ENCODE measurements around the gene AK3. TPM values are rescaled to one million over a fixed set of nuclear protein-coding genes. Genes with fewer than 3 reads are reported as not detected.

Gene AK3
- total and polyA plus RNA-seq, 2 of the 8 experiments (the other 6 are each of a cell fraction or from before 2014, with no cell fraction given): 8.9 to 30.0 TPM

GRCh38 chr9:4746278-4747030 lies 5.5 kb upstream of the AK3 start:
- FAIRE-seq: no peak
- H3K79me2 ChIP-seq (ENCODE audit: control insufficient read depth in 1 of 2, insufficient read depth in 2 of 2, low read length in 2 of 2): no peaks in the 10 kb centered on the region
- H4K5ac ChIP-seq (ENCODE audit: insufficient read length, low read depth, low read length): no peak overlapping the region
- no peaks in the 10 kb centered on the region for H3K36me3 ChIP-seq (ENCODE audit: control insufficient read depth in 2 of 4, insufficient read depth in 4 of 4, low read length in 3 of 4)
- H2BK12ac ChIP-seq (ENCODE audit: low read depth, low read length): no peak overlapping the region
- H2AK5ac ChIP-seq (ENCODE audit: low read depth, low read length): no peak overlapping the region
- H4K8ac ChIP-seq (ENCODE audit: extremely low read depth, insufficient read depth, low read length): no peak overlapping the region
- no peak overlapping the region for H2BK5ac ChIP-seq (ENCODE audit: low read depth, low read length)
- no peak overlapping the region for H3K4ac ChIP-seq (replicated peaks; ENCODE audit: insufficient read length, low read depth, low read length)
- no peak overlapping the region for H3K23ac ChIP-seq (ENCODE audit: insufficient read length)
- POLR2A ChIA-PET (ENCODE audit: partially characterized antibody): no interaction called here
- no peaks in the 10 kb centered on the region for H4K20me1 ChIP-seq (replicated peaks in 1 of 2; ENCODE audit: control insufficient read depth in 1 of 2, insufficient read depth in 2 of 2, low read length in 2 of 2)
- peaks cover 0 to 3% (median 0%) of the 10 kb centered on the region in 4 experiments; a peak in 4 of 7 replicates for H3K4me1 ChIP-seq (replicated peaks in 1 of 4; ENCODE audit: control insufficient read depth in 3 of 4, insufficient read depth in 4 of 4, low read length in 3 of 4)
- DNase-seq (ENCODE audit: low read depth in 1 of 2, low spot score in 2 of 2): no peak
- no peak overlapping the region for H3K14ac ChIP-seq (ENCODE audit: insufficient read length)
- H3K9ac ChIP-seq (replicated peaks in 1 of 4; ENCODE audit: extremely low read depth in 1 of 4, low read depth in 3 of 4, low read length in 3 of 4): no peak overlapping the region
- H3K23me2 ChIP-seq (ENCODE audit: low read depth, low read length): peaks cover 4% of the 10 kb centered on the region; the same call in 1 of the 2 replicates
- no peak for TF ChIP-seq BCL11A (IDR thresholded peaks at IDR 0.05; ENCODE audit: low read depth in 2 of 2, low read length in 2 of 2)
- TF ChIP-seq E2F6 (IDR thresholded peaks at IDR 0.05): no peak
- TF ChIP-seq HDAC2 (IDR thresholded peaks at IDR 0.05; ENCODE audit: borderline replicate concordance in 1 of 2, low read depth in 2 of 2, low read length in 2 of 2): no peak
- no peak for TF ChIP-seq RFX5 (IDR thresholded peaks at IDR 0.05; ENCODE audit: borderline replicate concordance, low read depth, low read length)
- no peak for TF ChIP-seq HDAC6 (IDR thresholded peaks at IDR 0.05; ENCODE audit: low read depth, low read length)
- no peak for TF ChIP-seq PHF8 (conservative IDR thresholded peaks at IDR 0.05; ENCODE audit: low read depth, low read length)
- no peak for TF ChIP-seq TAF1 (IDR thresholded peaks at IDR 0.05; ENCODE audit: low read depth, low read length)
- no peak for TF ChIP-seq EZH2 (IDR thresholded peaks at IDR 0.05; ENCODE audit: low read depth, low read length, severe bottlenecking)
- no peak overlapping the region for H2BK15ac ChIP-seq (ENCODE audit: low read length)
- H3K4me3 ChIP-seq (ENCODE audit: extremely low read depth in 1 of 4, insufficient read depth in 2 of 4, low read depth in 3 of 4, low read length in 4 of 4): no peak overlapping the region
- WGBS, 2 experiments (ENCODE audit: extremely low coverage in 1 of 2, insufficient coverage in 1 of 2, insufficient read length in 1 of 2, insufficient replicate concordance in 2 of 2, low coverage in 1 of 2, low lambda C conversion rate in 2 of 2, missing lambda C conversion rate in 1 of 2): 93% methylated on average over 2 of the region's 2 CpGs; no CpG with 5 or more reads in 1 of the 2 experiments
- no peak overlapping the region for H3K56ac ChIP-seq (replicated peaks; ENCODE audit: insufficient read length, low read depth, low read length)
- H2BK120ac ChIP-seq (replicated peaks; ENCODE audit: low read depth, low read length): no peak overlapping the region
- no peak overlapping the region for H4K91ac ChIP-seq (replicated peaks; ENCODE audit: insufficient read length, low read length)
- H2AFZ ChIP-seq (ENCODE audit: low read length): no peak overlapping the region
- CTCF ChIA-PET (ENCODE audit: partially characterized antibody): interaction anchor here (0.7 to 1.3 kb wide), 6 partner anchors 11 to 704 kb away, joined by 3 to 5 read pairs (median 3); partner anchors contain the start of gene CD274
- H3K4me2 ChIP-seq (ENCODE audit: insufficient read depth in 1 of 2, low read depth in 2 of 2, low read length in 2 of 2): no peak overlapping the region
- H3K9me3 ChIP-seq (ENCODE audit: insufficient read depth in 2 of 2, low read depth in 1 of 2, low read length in 1 of 2): no peaks in the 10 kb centered on the region
- no peak overlapping the region for H3K27ac ChIP-seq (ENCODE audit: low read depth, low read length)
- no peaks in the 10 kb centered on the region for H3K27me3 ChIP-seq (replicated peaks in 1 of 4; ENCODE audit: control insufficient read depth in 3 of 4, extremely low read depth in 1 of 4, insufficient read depth in 3 of 4, low read length in 3 of 4)
- no peaks in the 10 kb centered on the region for H3K79me1 ChIP-seq (ENCODE audit: low read depth, low read length)
- H2BK20ac ChIP-seq (ENCODE audit: low read length): no peak overlapping the region
- no peak overlapping the region for H3K18ac ChIP-seq (ENCODE audit: extremely low read depth, low read length)

All from H1 (cell line).